Measurements from ENCODE around the gene PPM1H.

PPM1H gene

GRCh38 chr12:62654326-62655241 is 280.4 kb downstream of the PPM1H start:
- H3K14ac ChIP-seq (ENCODE audit: low read length): no peak overlapping the region
- H3K79me1 ChIP-seq (ENCODE audit: low read depth, low read length): no peaks in the 10 kb centered on the region
- no peak overlapping the region for H4K8ac ChIP-seq (ENCODE audit: low read depth, low read length)
- DNase-seq (ENCODE audit: low spot score): no peak
- peaks cover 0 to 18% of the 10 kb centered on the region in 2 donors for H3K9me3 ChIP-seq (replicated peaks in 1 of 2; ENCODE audit: control insufficient read depth in 2 of 2, insufficient read depth in 1 of 2, low read depth in 1 of 2, low read length in 2 of 2)
- H3K36me3 ChIP-seq (replicated peaks in 1 of 2; ENCODE audit: control insufficient read depth in 2 of 2, insufficient read depth in 2 of 2, low read length in 2 of 2): no peaks in the 10 kb centered on the region
- no peak overlapping the region for H3K27ac ChIP-seq (replicated peaks; ENCODE audit: low read length)
- no peak overlapping the region for H3K4ac ChIP-seq (ENCODE audit: low read length)
- no peak overlapping the region for H2BK5ac ChIP-seq (ENCODE audit: low read length)
- H2BK15ac ChIP-seq (ENCODE audit: low read length): no peak overlapping the region
- H3K18ac ChIP-seq (ENCODE audit: low read length): peak overlapping the region; percentile 84
- no peak overlapping the region for H3K23ac ChIP-seq (ENCODE audit: low read depth, low read length, poor library complexity)
- H3K4me3 ChIP-seq (ENCODE audit: low read length in 2 of 2): no peak overlapping the region
- no peak overlapping the region for H4K91ac ChIP-seq (ENCODE audit: low read depth, low read length, poor library complexity)
- H2BK120ac ChIP-seq (ENCODE audit: low read depth, low read length): no peak overlapping the region
- peak overlapping the region; percentile 27 for H2AK5ac ChIP-seq (ENCODE audit: low read depth, low read length)
- no peak overlapping the region for H3K4me2 ChIP-seq (ENCODE audit: insufficient read depth, low read length, poor library complexity, severe bottlenecking)
- peaks cover 39 to 54% of the 10 kb centered on the region in 2 donors for H3K4me1 ChIP-seq (ENCODE audit: control insufficient read depth in 2 of 2, insufficient read depth in 1 of 2, low read depth in 1 of 2, low read length in 2 of 2)
- no CpG with 5 or more reads among the region's 21 CpGs for WGBS, 2 donors (ENCODE audit: extremely low coverage in 2 of 2, insufficient read length in 2 of 2, insufficient replicate concordance in 1 of 2)
- H3K9ac ChIP-seq (ENCODE audit: low read depth, low read length, poor library complexity): no peak overlapping the region
- H2AFZ ChIP-seq (ENCODE audit: low read length): no peak overlapping the region
- no peaks in the 10 kb centered on the region for H3K27me3 ChIP-seq (ENCODE audit: control insufficient read depth in 3 of 3, insufficient read depth in 3 of 3, low read depth in 1 of 3, low read length in 3 of 3)
- H2BK12ac ChIP-seq (ENCODE audit: low read length): peak overlapping the region; percentile 93

GRCh38 chr12:62653740-62654139 is 281.2 kb downstream of the PPM1H start:
- Histone ChIP-seq H3K14ac (ENCODE audit: low read length) (no peak overlapping the region), H3K18ac (ENCODE audit: low read length) (no peak overlapping the region), H2BK12ac (ENCODE audit: low read length) (no peak overlapping the region), H2BK120ac (ENCODE audit: low read depth, low read length) (no peak overlapping the region), H3K36me3 (replicated peaks in 1 of 2; ENCODE audit: control insufficient read depth in 2 of 2, insufficient read depth in 2 of 2, low read length in 2 of 2) (no peaks in the 10 kb centered on the region), H3K4ac (ENCODE audit: low read length) (no peak overlapping the region), H3K4me3 (ENCODE audit: low read length in 2 of 2) (no peak overlapping the region), H3K23ac (ENCODE audit: low read depth, low read length, poor library complexity) (no peak overlapping the region), H3K27ac (replicated peaks; ENCODE audit: low read length) (no peak overlapping the region), H2AK5ac (ENCODE audit: low read depth, low read length) (no peak overlapping the region), H2BK5ac (ENCODE audit: low read length) (no peak overlapping the region), H2BK15ac (ENCODE audit: low read length) (no peak overlapping the region), H4K8ac (ENCODE audit: low read depth, low read length) (no peak overlapping the region), H3K79me1 (ENCODE audit: low read depth, low read length) (no peaks in the 10 kb centered on the region), H3K9me3 (replicated peaks in 1 of 2; ENCODE audit: control insufficient read depth in 2 of 2, insufficient read depth in 1 of 2, low read depth in 1 of 2, low read length in 2 of 2) (peaks cover 0 to 21% of the 10 kb centered on the region in 2 donors), H3K9ac (ENCODE audit: low read depth, low read length, poor library complexity) (no peak overlapping the region), H3K4me1 (ENCODE audit: control insufficient read depth in 2 of 2, insufficient read depth in 1 of 2, low read depth in 1 of 2, low read length in 2 of 2) (peaks cover 36 to 47% of the 10 kb centered on the region in 2 donors), H3K27me3 (ENCODE audit: control insufficient read depth in 3 of 3, insufficient read depth in 3 of 3, low read depth in 1 of 3, low read length in 3 of 3) (no peaks in the 10 kb centered on the region), H4K91ac (ENCODE audit: low read depth, low read length, poor library complexity) (no peak overlapping the region), H2AFZ (ENCODE audit: low read length) (no peak overlapping the region), H3K4me2 (ENCODE audit: insufficient read depth, low read length, poor library complexity, severe bottlenecking) (no peak overlapping the region)
- no peak for DNase-seq (ENCODE audit: low spot score)
- no CpG with 5 or more reads among the region's 6 CpGs for WGBS, 2 donors (ENCODE audit: extremely low coverage in 2 of 2, insufficient read length in 2 of 2, insufficient replicate concordance in 1 of 2)

- no peak overlapping the region for H3K4ac ChIP-seq (ENCODE audit: low read length)
- no peak overlapping the region for H2AK5ac ChIP-seq (ENCODE audit: low read depth, low read length)
- no peak overlapping the region for H3K23ac ChIP-seq (ENCODE audit: low read depth, low read length, poor library complexity)
- no peaks in the 10 kb centered on the region for H3K27me3 ChIP-seq (ENCODE audit: control insufficient read depth in 3 of 3, insufficient read depth in 3 of 3, low read depth in 1 of 3, low read length in 3 of 3)
- H2BK12ac ChIP-seq (ENCODE audit: low read length): no peak overlapping the region
- no CpG with 5 or more reads among the region's 3 CpGs for WGBS, 2 donors (ENCODE audit: extremely low coverage in 2 of 2, insufficient read length in 2 of 2, insufficient replicate concordance in 1 of 2)
- H3K36me3 ChIP-seq (replicated peaks in 1 of 2; ENCODE audit: control insufficient read depth in 2 of 2, insufficient read depth in 2 of 2, low read length in 2 of 2): no peaks in the 10 kb centered on the region
- no peak for DNase-seq (ENCODE audit: low spot score)
- H2BK15ac ChIP-seq (ENCODE audit: low read length): no peak overlapping the region
- H3K14ac ChIP-seq (ENCODE audit: low read length): no peak overlapping the region
- no peak overlapping the region for H3K27ac ChIP-seq (replicated peaks; ENCODE audit: low read length)
- H3K79me1 ChIP-seq (ENCODE audit: low read depth, low read length): no peaks in the 10 kb centered on the region
- no peak overlapping the region for H2BK5ac ChIP-seq (ENCODE audit: low read length)
- H3K4me2 ChIP-seq (ENCODE audit: insufficient read depth, low read length, poor library complexity, severe bottlenecking): no peak overlapping the region
- no peak overlapping the region for H3K9ac ChIP-seq (ENCODE audit: low read depth, low read length, poor library complexity)
- no peak overlapping the region for H4K91ac ChIP-seq (ENCODE audit: low read depth, low read length, poor library complexity)
- no peak overlapping the region for H2AFZ ChIP-seq (ENCODE audit: low read length)
- H2BK120ac ChIP-seq (ENCODE audit: low read depth, low read length): no peak overlapping the region
- no peak overlapping the region for H3K18ac ChIP-seq (ENCODE audit: low read length)
- no peak overlapping the region for H3K4me3 ChIP-seq (ENCODE audit: low read length in 2 of 2)
- H4K8ac ChIP-seq (ENCODE audit: low read depth, low read length): no peak overlapping the region
- H3K4me1 ChIP-seq (ENCODE audit: control insufficient read depth in 2 of 2, insufficient read depth in 1 of 2, low read depth in 1 of 2, low read length in 2 of 2): peaks cover 32 to 43% of the 10 kb centered on the region in 2 donors
- peaks cover 0 to 25% of the 10 kb centered on the region in 2 donors for H3K9me3 ChIP-seq (replicated peaks in 1 of 2; ENCODE audit: control insufficient read depth in 2 of 2, insufficient read depth in 1 of 2, low read depth in 1 of 2, low read length in 2 of 2)
Measured at GRCh38 chr12:62653304-62653703, 281.6 kb downstream of the PPM1H start.

GRCh38 chr12:62651138-62651537 is 283.8 kb downstream of the PPM1H start:
- Histone ChIP-seq H3K9me3 (replicated peaks in 1 of 2; ENCODE audit: control insufficient read depth in 2 of 2, insufficient read depth in 1 of 2, low read depth in 1 of 2, low read length in 2 of 2) (peaks cover 0 to 30% of the 10 kb centered on the region in 2 donors), H3K4me2 (ENCODE audit: insufficient read depth, low read length, poor library complexity, severe bottlenecking) (no peak overlapping the region), H2BK120ac (ENCODE audit: low read depth, low read length) (no peak overlapping the region), H3K9ac (ENCODE audit: low read depth, low read length, poor library complexity) (no peak overlapping the region), H4K91ac (ENCODE audit: low read depth, low read length, poor library complexity) (no peak overlapping the region), H2AFZ (ENCODE audit: low read length) (no peak overlapping the region), H3K4me3 (ENCODE audit: low read length in 2 of 2) (no peak overlapping the region), H4K8ac (ENCODE audit: low read depth, low read length) (no peak overlapping the region), H3K4me1 (ENCODE audit: control insufficient read depth in 2 of 2, insufficient read depth in 1 of 2, low read depth in 1 of 2, low read length in 2 of 2) (peaks cover 20 to 27% of the 10 kb centered on the region in 2 donors), H2BK5ac (ENCODE audit: low read length) (no peak overlapping the region), H3K79me1 (ENCODE audit: low read depth, low read length) (no peaks in the 10 kb centered on the region), H2BK15ac (ENCODE audit: low read length) (no peak overlapping the region), H3K27me3 (ENCODE audit: control insufficient read depth in 3 of 3, insufficient read depth in 3 of 3, low read depth in 1 of 3, low read length in 3 of 3) (no peaks in the 10 kb centered on the region), H3K23ac (ENCODE audit: low read depth, low read length, poor library complexity) (no peak overlapping the region), H3K14ac (ENCODE audit: low read length) (no peak overlapping the region), H3K4ac (ENCODE audit: low read length) (no peak overlapping the region), H3K27ac (replicated peaks; ENCODE audit: low read length) (no peak overlapping the region), H3K18ac (ENCODE audit: low read length) (no peak overlapping the region), H2BK12ac (ENCODE audit: low read length) (no peak overlapping the region), H3K36me3 (replicated peaks in 1 of 2; ENCODE audit: control insufficient read depth in 2 of 2, insufficient read depth in 2 of 2, low read length in 2 of 2) (no peaks in the 10 kb centered on the region), H2AK5ac (ENCODE audit: low read depth, low read length) (no peak overlapping the region)
- no peak for DNase-seq (ENCODE audit: low spot score)
- no CpG with 5 or more reads among the region's 2 CpGs for WGBS, 2 donors (ENCODE audit: extremely low coverage in 2 of 2, insufficient read length in 2 of 2, insufficient replicate concordance in 1 of 2)

Data from neuronal stem cell (in vitro differentiated cells).